Mammary epithelial cell (primary cell): Measurements from ENCODE around the gene LIX1.

ENCODE experiments used
- CTCF ChIP-seq, 2 donors: IDR thresholded peaks in 1 of 2; conservative IDR thresholded peaks in 1 of 2; 2 replicates each; pipeline ENCODE4 v1.5.1; 2011 to 2012; ENCODE audit warnings: inconsistent platforms in 2 of 2, low read length in 2 of 2, mild to moderate bottlenecking in 2 of 2, control low read depth in 1 of 2, low read depth in 1 of 2; ENCODE audit not compliant: insufficient read depth in 1 of 2; ENCODE audit errors: extremely low read depth in 1 of 2
- EZH2 ChIP-seq: IDR thresholded peaks from 2 replicates; pipeline ENCODE4 v1.6.1; 2012; ENCODE audit warnings: low read length, inconsistent platforms, borderline replicate concordance

- TF ChIP-seq CTCF (conservative IDR thresholded peaks at IDR 0.05 in 1 of 2, IDR thresholded peaks at IDR 0.05 in 1 of 2; ENCODE audit: extremely low read depth in 1 of 2, insufficient read depth in 1 of 2, low read depth in 1 of 2, low read length in 2 of 2) (no peak), EZH2 (no peak)
These were observed 7.8 kb downstream of the LIX1 start for GRCh38 chr5:97134634-97135033.
